GM10266 (cell line): ENCODE measurements around the gene H6PD.

Experiments used
- DNase-seq: peaks from one replicate; pipeline ENCODE4 v3.0.0; 2012; ENCODE audit errors: extremely low spot score
- CTCF ChIP-seq: IDR thresholded peaks from 2 replicates; pipeline ENCODE4 v1.5.1; 2012; ENCODE audit warnings: mild to moderate bottlenecking, low read depth; ENCODE audit not compliant: control insufficient read depth, insufficient read depth; ENCODE audit errors: missing control alignments

Gene H6PD

GRCh38 chr1:9246841-9247785 is 12.5 kb downstream of the H6PD start:
- no peak for DNase-seq
- TF ChIP-seq CTCF, result no peak

GRCh38 chr1:9247894-9248293 is 13.3 kb downstream of the H6PD start:
- TF ChIP-seq CTCF, result no peak
- DNase-seq, result no peak

GRCh38 chr1:9248341-9249262 is 14.0 kb downstream of the H6PD start:
- no peak for DNase-seq
- no peak for TF ChIP-seq CTCF

- no peak for TF ChIP-seq CTCF
- DNase-seq, result no peak
Observed at GRCh38 chr1:9249263-9249533, 14.6 kb downstream of the H6PD start.

GRCh38 chr1:9249534-9250410 is 15.2 kb downstream of the H6PD start:
- TF ChIP-seq CTCF, result peak; percentile 48
- DNase-seq, result peak; percentile 70

GRCh38 chr1:9250411-9251381 is 16.1 kb downstream of the H6PD start:
- DNase-seq, result no peak
- TF ChIP-seq CTCF, result no peak
